Measurements from ENCODE around the gene ZNF558. TPM values are rescaled to one million over a fixed set of nuclear protein-coding genes. Genes with fewer than 3 reads are reported as not detected.

Gene ZNF558
- total RNA-seq, 4 donors from 2014 or later = 36.3 to 52.8 (median 43.4) TPM

- TF ChIP-seq POLR2A (IDR thresholded peaks at IDR 0.05) = no peak
- no peak for TF ChIP-seq CTCF (IDR thresholded peaks at IDR 0.05)
- TF ChIP-seq EP300 (IDR thresholded peaks at IDR 0.05) = no peak
- peaks cover 0 to 61% (median 19%) of the 10 kb centered on the region in 4 donors for H3K9me3 ChIP-seq
- H3K27ac ChIP-seq = no peak overlapping the region
- no peak overlapping the region for H3K4me3 ChIP-seq
- no peak for DNase-seq (ENCODE audit: low spot score in 2 of 2)
- WGBS, 2 donors = 91% methylated on average over 5 of the region's 5 CpGs
- H3K36me3 ChIP-seq = peaks cover 22 to 100% (median 69%) of the 10 kb centered on the region in 3 donors
- H3K27me3 ChIP-seq = no peaks in the 10 kb centered on the region
- no peaks in the 10 kb centered on the region for H3K4me1 ChIP-seq
These were observed 10.3 kb downstream of the ZNF558 start for GRCh38 chr19:8821748-8822241.

- DNase-seq (ENCODE audit: low spot score in 2 of 2) = no peak
- Histone ChIP-seq H3K9me3 (peaks cover 0 to 76% (median 31%) of the 10 kb centered on the region in 4 donors), H3K4me3 (no peak overlapping the region), H3K36me3 (peaks cover 22 to 100% (median 67%) of the 10 kb centered on the region in 3 donors), H3K27ac (no peak overlapping the region), H3K4me1 (no peaks in the 10 kb centered on the region), H3K27me3 (no peaks in the 10 kb centered on the region)
- 95 to 99% methylated on average over 3 of the region's 3 CpGs for WGBS, 2 donors
- TF ChIP-seq POLR2A (IDR thresholded peaks at IDR 0.05) = no peak
These were observed 11.9 kb downstream of the ZNF558 start for GRCh38 chr19:8820234-8820633.

- H3K27me3 ChIP-seq = no peaks in the 10 kb centered on the region
- no peak overlapping the region for H3K4me3 ChIP-seq
- no peak overlapping the region for H3K27ac ChIP-seq
- peaks cover 32 to 100% (median 75%) of the 10 kb centered on the region in 3 donors for H3K36me3 ChIP-seq
- WGBS, 2 donors = 93 to 98% methylated on average over 2 of the region's 2 CpGs
- H3K4me1 ChIP-seq = no peaks in the 10 kb centered on the region
- DNase-seq (ENCODE audit: low spot score in 2 of 2) = no peak
- H3K9me3 ChIP-seq = peaks cover 6 to 100% (median 71%) of the 10 kb centered on the region in 4 donors
- TF ChIP-seq EP300 (IDR thresholded peaks at IDR 0.05) (no peak), CTCF (IDR thresholded peaks at IDR 0.05) (no peak)
These were observed 16.3 kb downstream of the ZNF558 start for GRCh38 chr19:8815780-8816179.

GRCh38 chr19:8814176-8814575 is 17.9 kb downstream of the ZNF558 start:
- Histone ChIP-seq H3K27me3 (no peaks in the 10 kb centered on the region), H3K4me3 (no peak overlapping the region), H3K27ac (no peak overlapping the region), H3K36me3 (peaks cover 33 to 100% (median 65%) of the 10 kb centered on the region in 3 donors), H3K9me3 (peaks cover 12 to 100% (median 77%) of the 10 kb centered on the region in 4 donors), H3K4me1 (no peaks in the 10 kb centered on the region)
- 96 to 98% methylated on average over 3 of the region's 3 CpGs for WGBS, 2 donors
- no peak for TF ChIP-seq CTCF (IDR thresholded peaks at IDR 0.05)
- DNase-seq (ENCODE audit: low spot score in 2 of 2) = no peak

GRCh38 chr19:8811315-8812172 is 20.6 kb downstream of the ZNF558 start:
- no peak for TF ChIP-seq POLR2A (IDR thresholded peaks at IDR 0.05)
- no peak for TF ChIP-seq EP300 (IDR thresholded peaks at IDR 0.05)
- no peak for TF ChIP-seq CTCF (IDR thresholded peaks at IDR 0.05)
- H3K27me3 ChIP-seq = no peaks in the 10 kb centered on the region
- H3K36me3 ChIP-seq = peaks cover 35 to 100% (median 65%) of the 10 kb centered on the region in 3 donors
- H3K9me3 ChIP-seq = peaks cover 12 to 100% (median 81%) of the 10 kb centered on the region in 4 donors
- DNase-seq (ENCODE audit: low spot score in 2 of 2) = no peak
- no peak overlapping the region for H3K4me3 ChIP-seq
- no peaks in the 10 kb centered on the region for H3K4me1 ChIP-seq
- no peak overlapping the region for H3K27ac ChIP-seq
- 96 to 97% methylated on average over 10 of the region's 10 CpGs for WGBS, 2 donors

Measured in tibial nerve (tissue), 4 donors.